Stimulated activated naive B cell treated with anti-CD40 and anti-IgM and Interleukin-4, amounts not matched to agents 10 μg/mL and 1 μg/mL and 100 μg/mL, for 72 hours (primary cell): Measurements from ENCODE around the gene PLAU.
"Not testable (repeated sequence)": the region's sequence is repeated elsewhere in the genome, so short reads cannot be mapped to it uniquely, and the experiment has no call there.

ENCODE experiments used
- ATAC-seq, 2 donors: fragments of 150-1000 bp; cut with Tn5 transposase; replicated peaks; 2 replicates each; pipeline ENCODE4 v1.10.0; 2021; ENCODE audit warnings: moderate library complexity in 1 of 2
- DNase-seq: peaks from one replicate; pipeline ENCODE4 v3.0.0; 2021
- H3K27ac Mint-ChIP-seq: one replicate; pipeline ENCODE4 v1.8.0; 2022; ENCODE audit warnings: mild to moderate bottlenecking, mixed read lengths
- H3K27me3 Mint-ChIP-seq, 2 donors: one replicate each; pipeline ENCODE4 v1.8.0; 2022; ENCODE audit warnings: mixed read lengths in 2 of 2
- H3K36me3 Mint-ChIP-seq, 2 donors: one replicate each; pipeline ENCODE4 v1.8.0; 2022; ENCODE audit warnings: mixed read lengths in 2 of 2, mild to moderate bottlenecking in 1 of 2
- H3K4me1 Mint-ChIP-seq, 2 donors: one replicate each; pipeline ENCODE4 v1.8.0; 2022; ENCODE audit warnings: mixed read lengths in 2 of 2, mild to moderate bottlenecking in 1 of 2
- H3K4me3 Mint-ChIP-seq, 2 donors: one replicate each; pipeline ENCODE4 v1.8.0; 2022; ENCODE audit warnings: mild to moderate bottlenecking in 2 of 2, mixed read lengths in 2 of 2, moderate library complexity in 1 of 2
- H3K9me3 Mint-ChIP-seq, 2 donors: one replicate each; pipeline ENCODE4 v1.8.0; 2022; ENCODE audit warnings: mixed read lengths in 2 of 2, mild to moderate bottlenecking in 1 of 2

PLAU gene

GRCh38 chr10:73956476-73957359, 45.8 kb downstream of the PLAU start:
- H3K27ac Mint-ChIP-seq = peak overlapping the region; percentile 98
- H3K9me3 Mint-ChIP-seq = no peaks in the 10 kb centered on the region
- no peaks in the 10 kb centered on the region for H3K36me3 Mint-ChIP-seq
- H3K4me1 Mint-ChIP-seq = peaks cover 41 to 54% of the 10 kb centered on the region in 2 donors
- H3K4me3 Mint-ChIP-seq = peak overlapping the region; percentile 77 to 79
- H3K27me3 Mint-ChIP-seq = no peaks in the 10 kb centered on the region
- ATAC-seq (peak; percentile 80 to 81), DNase-seq (peak; percentile 58)

GRCh38 chr10:73959484-73960243, 48.7 kb downstream of the PLAU start:
- peak overlapping the region in 1 of 2 donors; percentile 25 for H3K4me3 Mint-ChIP-seq
- no peaks in the 10 kb centered on the region for H3K36me3 Mint-ChIP-seq
- H3K27ac Mint-ChIP-seq = peak overlapping the region; percentile 79
- H3K27me3 Mint-ChIP-seq = no peaks in the 10 kb centered on the region
- peak in 1 of 2 donors; percentile 8 for ATAC-seq
- H3K9me3 Mint-ChIP-seq = no peaks in the 10 kb centered on the region
- peaks cover 39 to 54% of the 10 kb centered on the region in 2 donors for H3K4me1 Mint-ChIP-seq
- DNase-seq = no peak

DNA sequence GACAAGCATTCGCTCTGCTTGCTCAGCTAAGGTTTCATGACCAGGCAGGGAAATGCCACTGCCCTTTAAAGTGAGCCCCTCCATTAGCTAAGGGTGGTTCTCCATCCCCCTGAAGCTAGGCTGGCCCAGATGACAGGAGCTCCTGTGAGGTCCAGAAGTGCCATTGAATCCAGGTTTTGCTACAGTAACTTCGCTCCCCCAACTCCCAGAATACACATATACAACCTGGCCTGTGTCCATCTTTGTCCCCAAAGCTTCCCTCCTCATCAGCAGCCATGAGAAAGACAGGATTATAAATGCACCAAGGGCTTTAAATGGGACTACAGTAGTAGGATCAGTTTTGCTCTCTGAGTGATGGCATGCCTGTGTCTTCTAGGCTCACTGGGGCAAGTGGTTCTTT, 51.5 kb downstream of the PLAU start:
- no peak for ATAC-seq
- H3K4me1 Mint-ChIP-seq = peaks cover 26 to 33% of the 10 kb centered on the region in 2 donors
- DNase-seq = no peak
- H3K36me3 Mint-ChIP-seq = no peaks in the 10 kb centered on the region
- no peaks in the 10 kb centered on the region for H3K27me3 Mint-ChIP-seq
- H3K27ac Mint-ChIP-seq = no peak overlapping the region
- H3K4me3 Mint-ChIP-seq = no peak overlapping the region
- no peaks in the 10 kb centered on the region for H3K9me3 Mint-ChIP-seq

DNA sequence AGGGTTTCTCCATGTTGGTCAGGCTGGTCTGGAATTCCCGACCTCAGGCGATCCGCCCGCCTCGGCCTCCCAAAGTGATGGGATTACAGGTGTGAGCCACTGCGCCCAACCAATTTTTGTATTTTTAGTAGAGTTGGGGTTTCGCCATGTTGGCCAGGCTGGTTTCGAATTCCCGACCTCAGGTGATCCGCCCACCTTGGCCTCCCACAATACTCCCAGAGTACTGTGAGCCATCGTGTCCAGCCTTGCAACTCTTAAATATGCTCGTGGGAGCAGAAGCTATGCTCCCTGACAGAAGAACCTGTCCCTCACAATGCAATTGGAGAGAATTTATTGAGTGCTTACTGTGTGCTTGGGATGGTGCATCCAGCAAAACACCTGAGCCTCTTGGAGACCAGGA, 52.6 kb downstream of the PLAU start:
- not testable (repeated sequence) for ATAC-seq, H3K36me3 Mint-ChIP-seq, DNase-seq, H3K27me3 Mint-ChIP-seq, H3K4me3 Mint-ChIP-seq, H3K9me3 Mint-ChIP-seq, H3K27ac Mint-ChIP-seq
- H3K4me1 Mint-ChIP-seq = peaks cover 22 to 24% of the 10 kb centered on the region in 2 donors

DNA sequence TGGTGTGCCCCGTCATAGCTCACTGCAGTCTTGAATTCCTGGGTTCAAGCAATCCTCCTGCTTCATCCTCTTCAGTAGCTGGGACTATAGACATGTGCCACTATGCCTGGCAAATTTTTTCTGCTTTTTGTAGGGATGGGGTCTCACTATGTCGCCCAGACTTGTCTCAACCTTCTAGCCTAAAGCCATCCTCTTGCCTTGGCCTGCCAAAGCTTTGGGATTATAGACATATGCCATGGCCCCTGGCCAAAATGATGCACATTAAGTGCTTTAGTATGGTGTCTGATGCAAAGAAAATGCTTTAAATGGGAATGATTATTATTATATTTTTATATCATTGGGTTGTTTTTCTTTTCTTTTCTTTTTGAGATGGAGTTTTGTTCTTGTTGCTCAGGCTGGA, 53.8 kb downstream of the PLAU start:
- Mint-ChIP-seq H3K4me1 (peaks cover 16 to 20% of the 10 kb centered on the region in 2 donors), H3K27ac (no peak overlapping the region), H3K27me3 (no peaks in the 10 kb centered on the region), H3K9me3 (no peaks in the 10 kb centered on the region), H3K4me3 (no peak overlapping the region), H3K36me3 (no peaks in the 10 kb centered on the region)
- ATAC-seq = no peak
- no peak for DNase-seq

GRCh38 chr10:73965267-73965889, 54.4 kb downstream of the PLAU start:
- not testable (repeated sequence) for DNase-seq, H3K36me3 Mint-ChIP-seq, H3K27me3 Mint-ChIP-seq

DNA sequence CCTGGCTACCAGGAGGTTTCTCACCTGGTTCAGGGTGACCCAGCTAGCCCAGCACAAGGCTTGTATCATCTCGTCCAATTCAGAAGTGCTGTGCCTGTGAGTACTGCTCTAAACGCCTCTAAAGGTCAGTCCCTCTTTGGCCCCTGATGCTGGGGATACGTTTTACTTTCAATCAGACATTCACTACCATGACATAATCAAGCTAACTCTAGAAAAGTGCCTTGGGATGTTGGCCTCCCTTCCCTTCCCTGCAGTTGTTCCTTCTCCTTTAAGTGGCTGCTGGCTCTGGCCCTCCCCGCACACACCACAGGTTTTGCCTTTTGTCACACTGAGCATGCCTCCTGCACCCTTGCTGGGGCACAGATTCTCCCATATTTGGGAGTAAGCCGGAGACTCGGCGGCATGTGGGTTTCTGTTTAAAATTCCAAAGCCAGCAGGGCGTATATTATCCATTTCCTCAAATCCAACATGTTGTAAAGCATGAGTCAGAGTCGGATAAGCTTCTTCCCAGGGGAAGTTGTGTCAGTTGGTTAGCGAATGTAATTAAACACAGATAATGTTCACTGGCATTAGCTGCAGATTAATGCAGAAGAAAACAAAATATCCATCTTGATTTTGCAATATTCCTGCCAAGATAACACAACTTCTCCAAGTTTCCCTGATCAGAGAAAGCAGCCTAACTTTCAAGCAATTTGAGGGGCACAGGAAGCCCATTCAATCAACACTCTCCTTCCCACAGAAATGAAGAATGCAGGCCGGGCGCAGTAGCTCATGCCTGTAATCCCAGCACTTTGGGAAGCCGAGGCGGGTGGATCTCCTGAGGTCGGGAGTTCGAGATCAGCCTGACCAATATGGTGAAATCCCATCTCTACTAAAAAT, 55.2 kb downstream of the PLAU start:
- Mint-ChIP-seq H3K9me3 (no peaks in the 10 kb centered on the region), H3K27me3 (no peaks in the 10 kb centered on the region), H3K4me3 (no peak overlapping the region), H3K36me3 (no peaks in the 10 kb centered on the region), H3K4me1 (peaks cover 6 to 9% of the 10 kb centered on the region in 2 donors), H3K27ac (no peak overlapping the region)
- no peak for DNase-seq
- no peak for ATAC-seq

More at GRCh38 chr10:73965267-73965889, 54.4 kb downstream of the PLAU start:
- not testable (repeated sequence) for H3K4me3 Mint-ChIP-seq, H3K9me3 Mint-ChIP-seq, ATAC-seq, H3K27ac Mint-ChIP-seq
- H3K4me1 Mint-ChIP-seq = peaks cover 10 to 14% of the 10 kb centered on the region in 2 donors

GRCh38 chr10:73967022-73967429, 56.1 kb downstream of the PLAU start:
- ATAC-seq (no peak), DNase-seq (no peak)
- H3K4me3 Mint-ChIP-seq = no peak overlapping the region
- no peaks in the 10 kb centered on the region for H3K27me3 Mint-ChIP-seq
- H3K4me1 Mint-ChIP-seq = peaks cover 6 to 7% of the 10 kb centered on the region in 2 donors
- H3K36me3 Mint-ChIP-seq = no peaks in the 10 kb centered on the region
- H3K27ac Mint-ChIP-seq = peak overlapping the region; percentile 37
- no peaks in the 10 kb centered on the region for H3K9me3 Mint-ChIP-seq
